GM19395 (cell line): ENCODE measurements around the gene KCNQ5.
A peak's percentile ranks its signal among the peaks of the same experiment; 100 is the strongest.

ENCODE experiments used
- ATAC-seq: cut with Tn5 transposase; IDR thresholded peaks from one replicate; pipeline ENCODE4 v1.9.1; 2021; ENCODE audit warnings: mild to moderate bottlenecking, moderate library complexity; ENCODE audit not compliant: unreplicated experiment

Gene KCNQ5

GRCh38 chr6:72739368-72739779 lies 117.5 kb downstream of the KCNQ5 start:
- peak; percentile 72 for ATAC-seq

- peak; percentile 89 for ATAC-seq
Measured at GRCh38 chr6:72740135-72740534, 118.3 kb downstream of the KCNQ5 start.

GRCh38 chr6:72741083-72741482 lies 119.2 kb downstream of the KCNQ5 start:
- ATAC-seq: no peak

GRCh38 chr6:72742001-72742673 lies 120.3 kb downstream of the KCNQ5 start:
- no peak for ATAC-seq

GRCh38 chr6:72746276-72746675 lies 124.4 kb downstream of the KCNQ5 start:
- ATAC-seq: no peak

GRCh38 chr6:72748759-72749158 lies 126.9 kb downstream of the KCNQ5 start:
- ATAC-seq: peak; percentile 52

GRCh38 chr6:72755752-72756151 lies 133.9 kb downstream of the KCNQ5 start:
- no peak for ATAC-seq

- ATAC-seq: no peak
Measured at GRCh38 chr6:72757048-72757447, 135.2 kb downstream of the KCNQ5 start.

GRCh38 chr6:72757926-72758325 lies 136.1 kb downstream of the KCNQ5 start:
- no peak for ATAC-seq

- peak; percentile 61 for ATAC-seq
Measured at GRCh38 chr6:72758901-72759300, 137.0 kb downstream of the KCNQ5 start.

- ATAC-seq: no peak
Measured at GRCh38 chr6:72760114-72760793, 138.4 kb downstream of the KCNQ5 start.

- ATAC-seq: no peak
Measured at GRCh38 chr6:72761761-72762160, 139.9 kb downstream of the KCNQ5 start.

- peak; percentile 88 for ATAC-seq
Measured at GRCh38 chr6:72769459-72770125, 147.7 kb downstream of the KCNQ5 start.

- peak; percentile 56 for ATAC-seq
Measured at GRCh38 chr6:72770959-72771358, 149.1 kb downstream of the KCNQ5 start.

GRCh38 chr6:72776456-72776855 lies 154.6 kb downstream of the KCNQ5 start:
- ATAC-seq: no peak

GRCh38 chr6:72781624-72782023 lies 159.8 kb downstream of the KCNQ5 start:
- ATAC-seq: no peak

- ATAC-seq: no peak
Measured at GRCh38 chr6:72783035-72783434, 161.2 kb downstream of the KCNQ5 start.

GRCh38 chr6:72783666-72784065 lies 161.8 kb downstream of the KCNQ5 start:
- ATAC-seq: no peak

- no peak for ATAC-seq
Measured at GRCh38 chr6:72784071-72784470, 162.2 kb downstream of the KCNQ5 start.

- ATAC-seq: no peak
Measured at GRCh38 chr6:72784581-72784980, 162.7 kb downstream of the KCNQ5 start.

GRCh38 chr6:72787391-72788031 lies 165.6 kb downstream of the KCNQ5 start:
- no peak for ATAC-seq

GRCh38 chr6:72788188-72788587 lies 166.3 kb downstream of the KCNQ5 start:
- no peak for ATAC-seq
